ENCODE data around the gene POLH. TPM values are rescaled to one million over a fixed set of nuclear protein-coding genes. Genes with fewer than 3 reads are reported as not detected.
A peak's percentile ranks its signal among the peaks of the same experiment; 100 is the strongest.

Gene POLH
- total and polyA plus RNA-seq, 9 of the 15 experiments (the other 6 are each of a cell fraction or from before 2014, with no cell fraction given) = 5.8 to 31.6 (median 20.6) TPM

DNA sequence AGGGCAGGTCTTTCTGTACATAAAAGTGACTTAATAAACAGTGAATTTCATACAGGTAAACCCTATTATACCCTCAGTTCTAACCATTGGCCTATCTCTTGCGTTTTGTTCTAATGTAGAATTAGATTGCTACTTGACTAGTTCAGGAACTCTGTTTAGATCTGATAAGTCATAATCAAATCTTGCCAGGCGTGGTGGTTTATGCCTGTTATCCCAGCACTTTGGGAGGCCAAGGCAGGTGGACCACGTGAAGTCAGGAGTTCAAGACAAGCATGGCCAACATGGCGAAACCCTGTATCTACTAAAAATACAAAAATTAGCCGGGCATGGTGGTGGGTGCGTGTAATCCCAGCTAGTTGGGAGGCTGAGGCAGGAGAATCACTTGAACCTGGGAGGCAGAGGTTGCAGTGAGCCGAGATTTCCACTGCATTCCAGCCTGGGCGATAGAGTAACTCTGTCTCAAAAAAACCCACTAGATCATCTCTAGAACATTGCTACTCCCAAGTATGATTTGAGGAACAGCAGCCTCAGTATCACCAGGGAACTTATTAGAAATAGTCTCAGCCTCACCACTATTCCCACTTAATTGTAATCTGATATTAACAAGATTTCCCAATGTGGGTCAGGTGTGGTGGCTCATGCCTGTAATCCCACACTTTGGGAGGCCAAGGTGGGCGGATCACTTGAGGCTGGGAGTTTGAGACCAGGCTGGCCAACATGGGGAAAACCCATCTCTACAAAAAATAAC lies 40.9 kb downstream of the POLH start (continued):
- TF ChIP-seq MLX (CRISPR knock-in tag; conservative IDR thresholded peaks at IDR 0.05) (no peak), ZNF57 (CRISPR knock-in tag; IDR thresholded peaks at IDR 0.05) (no peak), POLR2H (tag; IDR thresholded peaks at IDR 0.05; ENCODE audit: low read depth) (peak; percentile 57), PURB (CRISPR knock-in tag; IDR thresholded peaks at IDR 0.05; ENCODE audit: low read depth) (no peak), DPF2 (IDR thresholded peaks at IDR 0.05) (peak; percentile 20; the same call in 1 of the 2 replicates), ARID1B (IDR thresholded peaks at IDR 0.05) (peak; percentile 73), GATA2 (CRISPR knock-in tag; IDR thresholded peaks at IDR 0.05) (no peak), HCFC1 (IDR thresholded peaks at IDR 0.05; ENCODE audit: low read depth, low read length) (no peak), NCOR1 (IDR thresholded peaks at IDR 0.05) (0 out of 2 replicates have a peak, but pooled peaks have one; percentile 19), ATF2 (CRISPR knock-in tag; IDR thresholded peaks at IDR 0.05) (no peak), YY1 (IDR thresholded peaks at IDR 0.05; ENCODE audit: borderline replicate concordance in 1 of 3, control insufficient read depth in 1 of 3, extremely low read depth in 1 of 3, insufficient read depth in 3 of 3, insufficient read length in 1 of 3, insufficient replicate concordance in 2 of 3, low read depth in 1 of 3, low read length in 2 of 3) (no peak), ZNF583 (CRISPR knock-in tag; IDR thresholded peaks at IDR 0.05) (no peak), CBFA2T2 (conservative IDR thresholded peaks at IDR 0.05) (peak; percentile 52), FOS (IDR thresholded peaks at IDR 0.05; ENCODE audit: extremely low read depth, insufficient read length) (no peak), ZNF282 (CRISPR knock-in tag; IDR thresholded peaks at IDR 0.05) (no peak), FOXM1 (IDR thresholded peaks at IDR 0.05; ENCODE audit: low read depth) (no peak), FOXM1 (CRISPR knock-in tag; IDR thresholded peaks at IDR 0.05; ENCODE audit: low read depth) (0 out of 2 replicates have a peak, but pooled peaks have one; percentile 3), ZBTB33 (CRISPR knock-in tag; IDR thresholded peaks at IDR 0.05) (no peak)
- TF ChIP-seq, protein P1, sequence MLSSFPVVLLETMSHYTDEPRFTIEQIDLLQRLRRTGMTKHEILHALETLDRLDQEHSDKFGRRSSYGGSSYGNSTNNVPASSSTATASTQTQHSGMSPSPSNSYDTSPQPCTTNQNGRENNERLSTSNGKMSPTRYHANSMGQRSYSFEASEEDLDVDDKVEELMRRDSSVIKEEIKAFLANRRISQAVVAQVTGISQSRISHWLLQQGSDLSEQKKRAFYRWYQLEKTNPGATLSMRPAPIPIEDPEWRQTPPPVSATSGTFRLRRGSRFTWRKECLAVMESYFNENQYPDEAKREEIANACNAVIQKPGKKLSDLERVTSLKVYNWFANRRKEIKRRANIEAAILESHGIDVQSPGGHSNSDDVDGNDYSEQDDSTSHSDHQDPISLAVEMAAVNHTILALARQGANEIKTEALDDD (IDR thresholded peaks at IDR 0.05) = peak; percentile 71
- TF ChIP-seq, protein P2, sequence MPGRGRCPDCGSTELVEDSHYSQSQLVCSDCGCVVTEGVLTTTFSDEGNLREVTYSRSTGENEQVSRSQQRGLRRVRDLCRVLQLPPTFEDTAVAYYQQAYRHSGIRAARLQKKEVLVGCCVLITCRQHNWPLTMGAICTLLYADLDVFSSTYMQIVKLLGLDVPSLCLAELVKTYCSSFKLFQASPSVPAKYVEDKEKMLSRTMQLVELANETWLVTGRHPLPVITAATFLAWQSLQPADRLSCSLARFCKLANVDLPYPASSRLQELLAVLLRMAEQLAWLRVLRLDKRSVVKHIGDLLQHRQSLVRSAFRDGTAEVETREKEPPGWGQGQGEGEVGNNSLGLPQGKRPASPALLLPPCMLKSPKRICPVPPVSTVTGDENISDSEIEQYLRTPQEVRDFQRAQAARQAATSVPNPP (IDR thresholded peaks at IDR 0.05; ENCODE audit: borderline replicate concordance, insufficient read depth, insufficient read length) = no peak
